IgD-negative memory B cell (primary cell): ENCODE measurements around the gene JOSD2. TPM values are rescaled to one million over a fixed set of nuclear protein-coding genes. Genes with fewer than 3 reads are reported as not detected.

Source experiments
- H3K27ac Mint-ChIP-seq, 3 donors: one replicate each; pipeline ENCODE4 v1.8.0; 2020 to 2022; ENCODE audit warnings: mild to moderate bottlenecking in 3 of 3, mixed read lengths in 3 of 3, moderate library complexity in 1 of 3
- H3K27me3 Mint-ChIP-seq: one replicate; pipeline ENCODE4 v1.8.0; 2021; ENCODE audit warnings: mixed read lengths
- H3K36me3 Mint-ChIP-seq: one replicate; pipeline ENCODE4 v1.8.0; 2020; ENCODE audit warnings: mild to moderate bottlenecking, mixed read lengths
- H3K4me1 Mint-ChIP-seq, 3 donors: one replicate each; pipeline ENCODE4 v1.8.0; 2020 to 2022; ENCODE audit warnings: mixed read lengths in 3 of 3, mild to moderate bottlenecking in 1 of 3
- H3K4me3 Mint-ChIP-seq, 4 donors: one replicate each; pipeline ENCODE4 v1.8.0; 2020 to 2022; ENCODE audit warnings: mild to moderate bottlenecking in 4 of 4, mixed read lengths in 4 of 4, moderate library complexity in 3 of 4
- H3K9me3 Mint-ChIP-seq, 3 donors: one replicate each; pipeline ENCODE4 v1.8.0; 2020 to 2021; ENCODE audit warnings: mixed read lengths in 3 of 3, mild to moderate bottlenecking in 1 of 3
- polyA plus RNA-seq: library from polyadenylated mRNA; unstranded; fragments of 300-500 nt; fragmentation: Illumina TruSeq; gene quantifications from one replicate; pipeline ENCODE4 v1.2.3, GENCODE V29; 2021

JOSD2 gene
- polyA plus RNA-seq, 1 donor from 2014 or later = 15.0 TPM

GRCh38 chr19:50497022-50497405 is 14.0 kb downstream of the JOSD2 start:
- Mint-ChIP-seq H3K4me1 (peaks cover 0 to 4% (median 0%) of the 10 kb centered on the region in 3 donors), H3K4me3 (no peak overlapping the region), H3K27me3 (no peaks in the 10 kb centered on the region), H3K27ac (no peak overlapping the region), H3K36me3 (no peaks in the 10 kb centered on the region), H3K9me3 (no peaks in the 10 kb centered on the region)

- Mint-ChIP-seq H3K4me1 (peaks cover 0 to 10% (median 6%) of the 10 kb centered on the region in 3 donors), H3K36me3 (no peaks in the 10 kb centered on the region), H3K27me3 (no peaks in the 10 kb centered on the region), H3K27ac (no peak overlapping the region), H3K9me3 (no peaks in the 10 kb centered on the region), H3K4me3 (no peak overlapping the region)
These were observed 14.6 kb downstream of the JOSD2 start for GRCh38 chr19:50496189-50497021.

GRCh38 chr19:50495020-50495531 is 15.9 kb downstream of the JOSD2 start:
- Mint-ChIP-seq H3K36me3 (peaks cover 3% of the 10 kb centered on the region), H3K4me3 (no peak overlapping the region), H3K27me3 (no peaks in the 10 kb centered on the region), H3K4me1 (peaks cover 0 to 11% (median 7%) of the 10 kb centered on the region in 3 donors), H3K27ac (no peak overlapping the region), H3K9me3 (no peaks in the 10 kb centered on the region)

- Mint-ChIP-seq H3K9me3 (no peaks in the 10 kb centered on the region), H3K4me3 (peak overlapping the region in 1 of 4 donors; percentile 17), H3K4me1 (peaks cover 0 to 11% (median 7%) of the 10 kb centered on the region in 3 donors), H3K27me3 (no peaks in the 10 kb centered on the region), H3K36me3 (peaks cover 3% of the 10 kb centered on the region), H3K27ac (no peak overlapping the region)
These were observed 16.6 kb downstream of the JOSD2 start for GRCh38 chr19:50494186-50495019.

- H3K9me3 Mint-ChIP-seq = no peaks in the 10 kb centered on the region
- peaks cover 0 to 13% (median 7%) of the 10 kb centered on the region in 3 donors for H3K4me1 Mint-ChIP-seq
- H3K27me3 Mint-ChIP-seq = no peaks in the 10 kb centered on the region
- no peak overlapping the region for H3K27ac Mint-ChIP-seq
- peaks cover 3% of the 10 kb centered on the region for H3K36me3 Mint-ChIP-seq
- H3K4me3 Mint-ChIP-seq = no peak overlapping the region
These were observed 17.8 kb downstream of the JOSD2 start for GRCh38 chr19:50493171-50493570.

- peak overlapping the region in 1 of 4 donors; percentile 60 for H3K4me3 Mint-ChIP-seq
- peaks cover 3% of the 10 kb centered on the region for H3K36me3 Mint-ChIP-seq
- H3K4me1 Mint-ChIP-seq = peaks cover 0 to 13% (median 7%) of the 10 kb centered on the region in 3 donors
- no peaks in the 10 kb centered on the region for H3K27me3 Mint-ChIP-seq
- H3K9me3 Mint-ChIP-seq = no peaks in the 10 kb centered on the region
- H3K27ac Mint-ChIP-seq = peak overlapping the region in 1 of 3 donors; percentile 35
These were observed 18.5 kb downstream of the JOSD2 start for GRCh38 chr19:50492303-50493052.

GRCh38 chr19:50490991-50491472 is 20.0 kb downstream of the JOSD2 start:
- Mint-ChIP-seq H3K4me1 (peaks cover 0 to 13% (median 7%) of the 10 kb centered on the region in 3 donors), H3K9me3 (no peaks in the 10 kb centered on the region), H3K36me3 (peaks cover 3% of the 10 kb centered on the region), H3K27ac (no peak overlapping the region), H3K4me3 (no peak overlapping the region), H3K27me3 (no peaks in the 10 kb centered on the region)

GRCh38 chr19:50490411-50490811 is 20.6 kb downstream of the JOSD2 start:
- peak overlapping the region in 1 of 3 donors; percentile 71 for H3K27ac Mint-ChIP-seq
- peaks cover 3% of the 10 kb centered on the region for H3K36me3 Mint-ChIP-seq
- no peak overlapping the region for H3K4me3 Mint-ChIP-seq
- H3K27me3 Mint-ChIP-seq = no peaks in the 10 kb centered on the region
- H3K9me3 Mint-ChIP-seq = no peaks in the 10 kb centered on the region
- peaks cover 0 to 13% (median 7%) of the 10 kb centered on the region in 3 donors for H3K4me1 Mint-ChIP-seq

GRCh38 chr19:50489461-50490011 is 21.5 kb downstream of the JOSD2 start:
- Mint-ChIP-seq H3K9me3 (no peaks in the 10 kb centered on the region), H3K27ac (no peak overlapping the region), H3K4me3 (no peak overlapping the region), H3K36me3 (peaks cover 3% of the 10 kb centered on the region), H3K27me3 (no peaks in the 10 kb centered on the region), H3K4me1 (peaks cover 0 to 13% (median 7%) of the 10 kb centered on the region in 3 donors)

GRCh38 chr19:50488389-50489194 is 22.4 kb downstream of the JOSD2 start:
- peak overlapping the region in 1 of 4 donors; percentile 83 for H3K4me3 Mint-ChIP-seq

GRCh38 chr19:50486823-50487515 is 24.0 kb downstream of the JOSD2 start:
- no peaks in the 10 kb centered on the region for H3K27me3 Mint-ChIP-seq
- no peaks in the 10 kb centered on the region for H3K9me3 Mint-ChIP-seq
- H3K4me1 Mint-ChIP-seq = peaks cover 0 to 10% (median 8%) of the 10 kb centered on the region in 3 donors
- peak overlapping the region in 1 of 3 donors; percentile 48 for H3K27ac Mint-ChIP-seq
- peaks cover 6% of the 10 kb centered on the region for H3K36me3 Mint-ChIP-seq
- no peak overlapping the region for H3K4me3 Mint-ChIP-seq

More at GRCh38 chr19:50488389-50489194, 22.4 kb downstream of the JOSD2 start:
- Mint-ChIP-seq H3K4me1 (peaks cover 0 to 13% (median 7%) of the 10 kb centered on the region in 3 donors), H3K27me3 (no peaks in the 10 kb centered on the region), H3K27ac (peak overlapping the region in 1 of 3 donors; percentile 85), H3K9me3 (no peaks in the 10 kb centered on the region), H3K36me3 (peaks cover 3% of the 10 kb centered on the region)

GRCh38 chr19:50485284-50485955 is 25.6 kb downstream of the JOSD2 start:
- no peaks in the 10 kb centered on the region for H3K9me3 Mint-ChIP-seq
- H3K4me1 Mint-ChIP-seq = peaks cover 0 to 4% (median 1%) of the 10 kb centered on the region in 3 donors
- H3K27ac Mint-ChIP-seq = peak overlapping the region in 2 of 3 donors; percentile 35 to 89
- no peak overlapping the region for H3K4me3 Mint-ChIP-seq
- H3K36me3 Mint-ChIP-seq = peaks cover 8% of the 10 kb centered on the region
- H3K27me3 Mint-ChIP-seq = no peaks in the 10 kb centered on the region
